ENCODE results near the gene VOPP1.
"Not testable (repeated sequence)": the region's sequence is repeated elsewhere in the genome, so short reads cannot be mapped to it uniquely, and the experiment has no call there.

The VOPP1 gene

DNA sequence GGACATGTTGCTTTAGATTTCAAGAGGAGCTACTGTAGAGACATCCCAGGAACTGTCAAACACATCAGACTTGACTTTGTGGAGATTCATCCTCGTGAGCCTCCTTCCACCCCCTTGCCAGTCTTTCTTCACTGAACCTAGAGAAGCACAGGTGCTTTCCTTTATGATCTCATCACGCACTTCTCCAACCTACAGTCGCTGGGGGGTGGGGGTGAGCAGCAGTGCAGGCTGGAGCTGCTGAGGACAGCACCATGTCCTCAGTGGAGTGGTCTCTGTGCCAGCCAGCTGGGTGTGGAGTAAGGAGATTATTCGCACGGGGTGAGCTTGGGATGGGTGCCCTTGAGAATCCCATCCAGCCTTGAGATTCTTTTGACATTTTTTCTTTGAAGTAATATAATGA is 88.1 kb downstream of the VOPP1 start:
- no peak for DNase-seq

DNA sequence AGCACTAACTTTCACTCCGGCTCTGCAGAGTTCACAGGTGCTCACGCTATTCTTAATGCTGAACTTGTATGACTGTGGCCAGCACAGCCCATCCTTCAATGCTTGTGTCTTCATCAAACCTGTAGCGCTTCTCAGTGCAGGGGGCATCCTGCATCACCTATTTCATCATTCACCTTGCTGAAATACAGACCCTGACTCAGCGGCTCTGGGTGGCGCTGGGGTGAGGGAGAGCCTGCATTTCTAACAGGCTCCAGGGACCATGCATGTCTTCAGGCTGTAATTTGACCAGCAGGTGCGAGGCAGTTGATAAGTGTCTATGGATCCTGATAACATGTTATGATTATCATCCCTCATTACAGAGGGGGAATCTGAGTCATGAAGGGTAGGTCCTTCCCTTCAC is 89.3 kb downstream of the VOPP1 start:
- DNase-seq, result no peak

DNA sequence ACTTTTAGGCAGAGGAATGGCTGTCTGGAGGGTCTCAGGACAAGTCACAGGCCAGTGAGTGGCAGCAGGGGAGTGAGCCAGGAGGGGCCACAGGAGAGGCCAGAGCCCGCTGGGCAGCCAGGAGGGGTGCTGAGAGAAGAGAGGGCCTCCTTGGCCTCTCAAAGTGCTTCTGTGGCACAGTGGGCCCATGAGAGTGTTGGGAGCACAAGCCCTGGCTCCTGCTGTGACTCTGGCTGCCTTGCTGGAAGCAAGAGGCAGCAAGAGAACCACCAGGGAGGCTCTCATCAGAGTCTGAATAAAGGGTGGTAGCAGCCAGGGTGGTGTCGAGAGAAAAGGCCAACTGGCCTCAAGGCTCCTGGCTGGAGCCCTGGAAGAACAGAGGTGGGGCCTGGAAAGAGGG is 91.1 kb downstream of the VOPP1 start:
- DNase-seq, result no peak

DNA sequence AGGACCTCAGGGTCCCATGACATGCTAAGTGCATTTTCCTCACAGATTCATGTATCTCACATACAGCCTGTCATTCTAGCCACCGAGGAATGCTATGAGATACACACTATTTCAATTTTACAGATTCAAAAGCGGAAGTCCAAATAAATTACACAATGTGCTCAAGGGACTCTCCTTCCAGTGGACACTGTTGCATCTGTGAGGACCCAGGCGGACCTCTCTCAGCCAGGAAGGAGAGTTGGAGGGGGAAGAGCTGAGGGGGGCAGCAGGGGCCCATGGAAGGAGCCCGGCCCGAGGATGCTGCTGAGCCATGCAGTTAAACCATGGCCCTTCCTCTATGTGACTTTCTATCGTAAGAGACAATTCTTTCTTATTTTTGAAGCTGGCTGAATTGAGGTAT is 93.6 kb downstream of the VOPP1 start:
- DNase-seq, result no peak

DNA sequence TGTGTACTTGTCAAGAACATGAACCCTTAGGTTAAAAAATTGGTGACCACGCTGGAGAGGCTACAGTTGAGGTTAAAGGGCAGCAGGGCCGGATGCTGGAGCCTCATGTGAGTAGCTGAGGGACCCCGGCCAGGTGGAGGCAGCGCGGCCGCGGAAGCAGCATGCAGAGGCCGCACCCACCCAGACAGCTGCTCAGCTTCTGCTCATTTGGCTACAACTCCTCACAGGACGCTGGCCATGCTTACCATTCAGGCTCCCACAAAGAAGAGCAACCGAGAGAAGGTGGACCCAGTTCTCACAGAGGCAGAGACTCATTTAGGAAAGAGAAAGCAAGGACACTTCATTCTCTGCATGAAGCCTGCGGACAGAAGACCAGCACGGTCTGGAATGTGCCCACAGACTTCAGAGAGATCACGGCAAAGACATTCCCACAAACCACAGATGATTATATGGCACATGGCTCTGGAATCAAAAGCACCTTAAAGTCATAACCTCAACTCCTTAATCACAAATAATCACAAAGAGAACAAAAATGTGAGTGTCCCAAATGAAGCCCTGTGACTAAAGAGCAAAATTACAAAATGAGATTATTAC is 94.4 kb downstream of the VOPP1 start:
- no peak for DNase-seq

DNA sequence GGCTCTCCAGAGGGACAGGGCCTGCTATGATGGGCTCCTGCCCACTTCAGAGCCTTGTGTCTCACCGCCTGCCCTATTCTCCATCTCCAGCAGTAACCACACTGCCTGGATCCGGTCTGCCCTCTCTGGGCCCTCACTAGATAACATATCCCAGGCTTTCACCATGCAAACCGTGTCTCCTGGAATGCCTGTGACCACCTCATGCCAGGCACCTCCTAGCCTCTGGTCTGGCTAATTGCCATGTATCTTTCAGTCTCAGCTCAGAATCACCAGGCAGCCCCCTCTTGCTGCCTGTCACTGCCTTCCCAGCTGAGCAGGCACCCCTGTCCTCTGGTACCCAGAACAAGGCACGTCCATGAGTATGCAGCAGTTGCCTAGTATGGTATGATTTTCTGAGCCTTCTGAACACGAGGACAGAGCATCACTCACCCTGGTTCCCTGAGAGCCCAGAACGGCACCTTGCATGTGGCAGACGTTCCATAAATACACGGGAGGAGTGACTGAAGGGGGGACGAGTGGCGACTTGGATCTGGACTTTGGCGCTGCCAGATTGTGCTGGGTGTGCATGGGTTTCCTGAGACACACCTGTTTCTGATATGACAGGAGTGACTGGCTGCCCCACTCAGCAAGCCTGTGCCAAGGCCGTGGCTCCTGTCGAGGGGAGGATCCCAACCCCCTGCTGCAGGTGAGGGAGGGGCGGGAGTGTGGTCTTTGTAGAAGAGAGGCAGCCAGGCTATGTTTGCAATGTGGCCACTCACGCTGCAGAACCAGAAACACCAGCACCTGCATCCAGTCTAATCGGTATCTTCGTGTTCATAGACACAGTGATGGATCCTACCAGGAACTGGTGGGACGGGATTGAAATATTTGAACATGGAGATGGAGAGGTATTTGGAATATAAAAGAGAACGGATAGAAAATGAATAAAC is 95.2 kb downstream of the VOPP1 start:
- DNase-seq, result no peak

DNA sequence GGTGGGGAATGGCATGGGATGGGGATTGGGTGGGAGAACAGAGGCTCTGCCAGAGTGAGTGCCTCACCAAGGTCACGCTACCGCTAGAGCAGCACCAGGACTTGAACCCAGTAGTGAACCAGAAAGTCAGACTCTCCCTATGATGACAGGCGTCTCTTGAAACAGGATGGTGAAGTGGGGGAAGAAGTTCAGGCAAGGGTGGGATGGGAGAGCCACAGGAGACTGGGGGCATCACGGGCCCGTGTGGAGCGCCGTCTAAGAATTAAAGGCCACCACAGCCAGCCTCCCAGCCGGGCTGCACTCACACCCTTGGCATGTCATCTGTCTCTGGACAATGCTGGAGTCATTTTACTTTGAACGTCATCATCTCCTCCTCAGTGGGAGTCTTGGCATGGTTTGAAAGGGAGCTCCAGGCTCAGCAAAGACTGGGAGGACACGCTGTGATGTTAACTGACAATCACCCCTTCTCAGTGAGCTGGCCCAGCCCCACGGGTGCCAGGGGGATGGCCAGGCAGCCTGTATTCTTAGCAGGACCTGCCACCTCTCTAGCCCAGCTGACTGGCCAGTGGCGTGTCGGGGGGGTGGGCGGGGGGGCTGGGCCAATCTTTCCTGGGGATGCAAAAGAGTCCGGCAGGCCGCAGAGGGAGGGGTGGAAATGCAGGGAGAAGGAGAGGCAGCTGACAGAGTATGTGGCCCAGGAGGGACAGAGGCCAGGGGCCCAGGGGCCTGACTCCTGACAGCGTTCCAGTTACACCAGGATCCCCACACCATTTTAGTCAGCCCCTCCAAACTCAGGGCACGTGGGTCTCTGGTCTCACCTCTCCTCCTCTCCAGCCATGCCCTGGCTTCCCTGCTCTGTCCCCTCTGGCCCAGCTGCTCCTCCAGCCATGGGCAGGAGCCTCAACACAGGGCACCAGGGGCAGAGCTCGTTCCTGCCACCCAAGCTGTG is 96.2 kb downstream of the VOPP1 start:
- DNase-seq, result no peak

DNA sequence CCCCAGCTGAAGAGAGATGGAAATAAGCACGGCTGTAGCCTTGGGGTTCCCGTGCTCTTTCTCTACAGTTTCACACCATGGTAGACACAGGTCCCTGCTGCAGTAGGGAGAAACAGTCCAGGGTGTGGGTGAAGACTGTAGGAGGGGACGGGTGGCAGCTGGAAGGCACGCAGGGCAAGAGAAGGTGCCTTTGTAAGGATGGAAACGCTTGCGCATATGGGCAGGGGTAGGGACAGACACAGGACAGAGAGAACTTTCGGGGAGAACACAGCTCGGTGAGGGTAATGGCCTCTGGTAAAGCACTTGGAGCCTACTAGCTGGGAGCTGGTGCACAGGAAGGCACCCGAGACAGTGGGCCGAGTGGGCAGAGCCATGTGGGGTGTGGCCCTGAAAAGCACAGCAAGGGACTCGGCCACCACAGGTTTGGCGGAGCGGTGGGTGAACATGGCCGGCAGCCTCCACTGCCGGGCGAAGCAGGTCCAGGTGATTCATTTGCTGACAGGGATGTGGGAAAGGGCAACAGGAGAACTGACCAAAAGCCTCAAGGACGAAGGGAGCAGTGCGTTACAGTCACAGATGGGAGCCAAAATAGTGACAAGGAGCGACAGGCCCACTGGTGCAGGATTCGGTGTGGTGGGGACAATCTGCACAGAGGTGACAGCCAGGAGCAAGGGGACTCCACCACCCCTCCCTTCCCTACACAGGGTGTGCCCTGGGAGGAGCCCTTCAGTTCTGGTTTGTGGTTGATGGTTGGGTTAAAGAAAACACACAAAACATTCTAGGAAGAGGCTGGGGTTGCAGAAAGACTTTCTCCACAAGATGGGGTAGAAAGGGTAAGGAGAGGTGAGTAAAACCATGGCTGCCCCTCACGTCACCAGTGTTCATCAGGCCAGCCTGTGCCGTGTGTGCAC is 97.1 kb downstream of the VOPP1 start:
- no peak for DNase-seq

DNA sequence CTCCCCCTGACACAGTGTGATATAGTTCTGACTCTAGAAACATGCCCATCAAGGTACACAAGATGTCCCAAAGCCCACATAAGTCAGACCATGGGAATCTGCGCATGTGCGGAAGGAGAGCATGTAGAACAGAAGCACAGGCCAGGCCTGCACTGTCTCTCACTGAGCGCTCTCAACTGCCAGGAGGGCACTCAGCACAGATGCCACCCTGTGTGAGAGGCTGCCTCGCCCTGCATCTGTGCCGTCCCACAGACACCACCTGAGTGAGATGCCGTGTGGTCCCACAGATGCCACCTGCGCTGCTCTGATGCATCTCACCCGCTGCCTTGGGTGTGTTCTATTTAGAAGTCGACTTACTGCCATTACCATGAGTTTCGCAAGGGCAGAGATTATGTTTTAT is 98.4 kb downstream of the VOPP1 start:
- DNase-seq, result no peak

DNA sequence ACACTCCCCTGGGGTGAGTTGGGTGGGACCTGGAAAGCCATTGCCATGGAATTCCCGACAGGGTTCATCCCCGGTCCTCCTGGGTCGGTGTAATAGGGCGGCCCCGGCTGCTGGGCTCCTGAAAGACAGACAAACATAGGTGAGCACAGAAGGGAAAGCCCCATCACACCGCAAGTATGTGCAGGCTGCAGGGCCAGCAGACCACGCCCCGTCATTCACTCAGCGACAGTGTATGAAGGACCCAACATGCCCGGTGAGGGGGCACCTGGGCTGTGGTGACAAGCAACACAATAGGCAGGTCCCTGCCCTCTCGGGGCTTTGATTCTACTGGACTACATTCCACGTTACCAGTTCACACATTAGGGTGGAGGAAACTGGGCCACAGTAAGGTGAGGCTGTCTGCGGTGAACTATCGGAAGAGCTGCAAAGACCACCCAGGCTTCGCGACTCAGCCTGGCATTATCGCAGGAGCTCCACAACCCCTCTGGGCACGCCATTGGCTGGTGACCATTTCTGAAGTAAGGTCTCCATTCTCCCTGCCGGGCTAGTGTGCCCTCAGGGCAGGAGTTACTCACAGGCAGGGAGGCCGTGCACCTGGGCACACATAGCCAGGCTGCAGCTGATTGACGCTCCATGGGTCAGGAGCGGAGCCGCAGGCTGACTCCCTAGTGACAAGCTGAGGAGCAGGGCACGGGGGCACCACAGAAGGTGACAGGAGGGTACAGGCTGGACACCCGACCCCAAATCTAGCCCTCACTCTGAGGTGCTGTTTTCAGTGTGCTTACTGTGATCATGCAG is 99.2 kb downstream of the VOPP1 start:
- no peak for DNase-seq

DNA sequence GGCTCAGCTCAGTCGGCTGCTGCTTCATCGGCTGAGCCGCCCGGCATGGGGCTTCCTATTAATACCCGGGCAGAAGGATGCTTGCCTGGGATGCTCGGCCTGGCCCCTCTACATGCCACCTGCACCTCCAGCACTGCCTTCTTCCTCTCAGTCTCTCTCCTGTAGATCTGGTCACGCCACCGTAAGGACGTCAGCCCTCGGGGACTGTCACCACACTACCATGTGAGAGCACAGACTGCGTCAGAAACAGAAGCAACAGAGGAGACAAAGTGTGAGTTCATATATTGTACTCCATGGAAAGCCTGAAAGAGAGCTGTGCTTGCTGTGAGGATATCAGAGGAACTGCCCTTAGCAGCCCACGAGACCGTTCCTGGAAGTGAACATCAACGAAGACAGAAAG is 99.9 kb downstream of the VOPP1 start:
- not testable (repeated sequence) for DNase-seq

DNA sequence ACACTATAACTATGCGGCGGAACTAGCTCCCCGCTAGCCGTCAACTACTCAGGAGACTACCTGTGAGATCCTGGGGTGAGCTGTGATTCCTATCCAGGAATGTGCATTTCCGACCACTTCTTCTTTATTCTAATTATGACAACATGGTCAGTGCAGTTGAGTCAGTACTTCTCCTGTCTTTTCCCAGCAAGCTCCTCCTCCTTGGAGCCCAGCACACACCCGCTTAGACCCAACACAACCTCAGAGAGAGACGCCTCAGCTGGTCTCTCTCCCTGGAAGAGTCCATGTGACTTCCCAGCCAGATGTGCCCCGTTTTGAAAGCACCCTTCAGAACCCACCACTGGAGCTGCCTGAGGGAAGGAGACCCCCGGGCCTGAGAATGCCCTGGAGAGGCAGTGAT is 100.7 kb downstream of the VOPP1 start:
- not testable (repeated sequence) for DNase-seq

DNA sequence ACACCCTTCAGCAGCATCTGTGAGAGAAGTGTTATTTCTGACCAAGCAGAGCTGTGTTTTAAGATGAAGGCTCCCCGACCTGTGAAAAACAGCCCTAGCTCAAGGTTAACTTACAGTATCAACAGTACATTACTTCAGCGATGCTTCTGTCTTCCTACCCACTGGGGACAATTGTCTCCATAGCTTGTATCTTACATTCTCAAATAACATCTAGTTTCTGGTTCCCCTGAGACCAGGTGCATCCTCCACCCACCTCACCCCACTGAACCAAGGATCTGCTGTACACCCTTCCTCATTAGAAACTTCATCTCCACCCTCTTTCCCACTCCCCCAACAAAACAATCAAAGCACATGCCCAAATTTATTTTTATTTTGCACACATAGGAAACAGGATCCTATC is 102.0 kb downstream of the VOPP1 start:
- no peak for DNase-seq

DNA sequence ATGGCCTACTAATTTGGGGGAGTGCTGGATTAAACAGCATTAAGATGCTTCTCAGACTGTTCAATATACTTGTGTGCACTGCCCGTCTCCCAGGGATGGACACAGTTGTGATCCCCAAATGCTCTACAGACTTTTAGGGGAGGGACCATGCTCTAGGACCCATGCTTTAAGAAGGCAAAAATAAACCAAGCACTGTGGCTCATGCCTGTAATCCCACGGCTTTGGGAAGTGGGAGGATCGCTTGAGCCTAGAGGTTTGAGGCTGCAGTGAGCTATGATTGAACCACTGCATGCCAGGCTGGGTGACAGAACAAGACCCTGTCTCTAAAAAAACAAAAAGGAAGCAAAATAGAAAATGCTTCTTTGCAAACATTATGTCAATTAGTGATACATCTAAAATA is 102.6 kb downstream of the VOPP1 start:
- no peak for DNase-seq

DNA sequence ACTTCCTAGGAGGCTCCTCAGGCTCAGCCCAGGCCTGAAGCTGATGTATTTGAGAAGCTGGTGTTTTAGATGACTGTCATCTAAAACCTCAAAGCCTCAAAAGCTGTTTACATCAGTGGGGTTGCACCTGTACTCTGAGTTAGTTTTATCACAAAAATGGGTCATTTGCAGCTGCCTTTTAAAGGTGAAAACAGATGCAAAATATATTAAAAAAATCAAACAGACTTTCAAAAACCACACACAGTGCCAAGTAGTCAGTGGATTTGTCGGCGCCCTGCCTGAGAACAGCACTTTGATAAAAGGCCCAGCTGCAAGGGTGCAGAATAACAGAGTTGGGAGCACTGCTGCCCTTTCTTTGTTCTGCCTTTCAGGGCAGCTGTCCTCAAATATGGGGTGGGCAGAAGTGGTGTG is 103.0 kb downstream of the VOPP1 start:
- DNase-seq, result peak in 1 of 4 experiments; percentile 21

DNA sequence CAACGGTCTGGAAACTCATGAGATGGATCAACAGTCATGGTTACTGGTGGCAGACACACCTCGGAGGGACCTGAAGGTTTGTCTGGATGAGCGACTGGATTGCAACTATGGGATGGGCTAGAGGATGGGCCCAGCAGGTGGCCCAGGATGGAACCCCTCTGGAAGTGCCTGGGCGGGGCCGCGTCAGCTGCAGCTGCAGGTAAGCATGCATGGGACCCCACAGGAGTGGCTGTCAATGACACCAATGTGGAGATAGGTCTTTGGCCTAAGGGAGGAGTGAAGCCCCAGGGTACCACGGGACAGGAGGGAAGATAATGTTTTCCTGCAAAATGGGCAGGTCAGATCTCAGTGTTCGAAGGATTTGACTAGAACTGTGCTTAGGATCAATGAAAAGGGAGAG is 103.8 kb downstream of the VOPP1 start:
- no peak for DNase-seq

DNA sequence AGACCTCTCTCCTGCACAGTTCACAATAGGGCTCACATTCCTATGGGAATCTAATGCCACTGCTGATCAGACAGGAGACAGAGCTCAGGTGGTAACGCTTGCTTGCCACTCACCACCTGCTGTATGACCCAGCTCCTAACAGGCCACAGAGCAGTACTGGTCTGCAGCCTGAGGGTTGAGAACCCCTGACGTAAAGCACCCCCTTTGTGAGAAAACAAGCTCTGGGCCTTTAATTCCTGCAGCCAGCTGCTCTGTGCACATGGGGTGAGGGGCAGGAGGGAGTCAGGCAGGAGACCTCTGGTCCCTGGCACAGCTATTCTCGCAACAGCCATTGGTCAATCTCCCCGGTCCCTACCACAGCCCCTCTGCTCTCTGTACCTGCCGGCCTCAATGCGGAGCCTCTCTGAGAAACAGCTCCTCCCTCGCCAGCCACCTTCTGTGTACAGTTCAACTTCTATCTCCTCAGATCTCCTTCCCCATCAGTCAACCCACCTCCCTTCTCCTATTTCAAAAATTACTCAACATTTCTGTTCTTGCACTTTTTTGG is 105.2 kb downstream of the VOPP1 start:
- no peak for DNase-seq

DNA sequence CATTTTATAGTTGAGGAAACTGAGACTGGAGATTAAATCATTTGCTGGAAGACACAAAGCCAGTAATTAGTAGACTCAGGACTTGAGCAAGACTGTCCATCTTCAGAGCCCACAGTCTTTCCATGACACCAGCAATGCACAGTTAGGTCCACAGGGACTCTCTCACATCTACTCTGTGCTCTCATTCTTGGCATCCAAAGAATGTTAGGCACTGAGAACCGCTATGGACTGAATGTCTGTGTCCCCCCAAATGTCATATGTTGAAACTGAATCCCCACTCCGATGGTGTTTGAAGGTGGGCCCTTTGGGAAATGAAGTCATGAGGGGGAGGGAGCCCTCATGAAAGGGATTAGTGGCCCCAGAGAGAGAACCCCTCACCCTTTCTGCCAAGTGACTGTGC is 106.6 kb downstream of the VOPP1 start:
- no peak for DNase-seq

DNA sequence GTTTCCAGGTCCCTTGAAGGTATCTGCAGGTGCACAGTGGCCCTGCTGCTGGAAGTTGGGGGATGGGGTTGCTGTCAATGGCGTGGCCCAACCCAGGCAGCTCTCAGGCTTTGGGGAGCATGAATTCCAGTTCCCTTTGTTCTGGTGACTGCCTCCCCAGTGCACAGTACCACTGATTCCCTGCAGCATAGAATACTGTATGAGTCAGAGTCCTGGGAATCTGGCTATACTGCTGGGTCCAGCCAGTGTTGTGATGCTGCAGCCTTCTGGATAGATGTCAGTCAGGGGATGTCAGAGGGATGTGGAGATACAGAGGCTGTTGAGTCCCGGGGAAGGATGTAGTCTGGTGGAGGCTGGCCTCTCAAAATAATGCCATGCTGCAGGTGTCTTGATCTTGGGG is 107.9 kb downstream of the VOPP1 start:
- DNase-seq, result no peak

DNA sequence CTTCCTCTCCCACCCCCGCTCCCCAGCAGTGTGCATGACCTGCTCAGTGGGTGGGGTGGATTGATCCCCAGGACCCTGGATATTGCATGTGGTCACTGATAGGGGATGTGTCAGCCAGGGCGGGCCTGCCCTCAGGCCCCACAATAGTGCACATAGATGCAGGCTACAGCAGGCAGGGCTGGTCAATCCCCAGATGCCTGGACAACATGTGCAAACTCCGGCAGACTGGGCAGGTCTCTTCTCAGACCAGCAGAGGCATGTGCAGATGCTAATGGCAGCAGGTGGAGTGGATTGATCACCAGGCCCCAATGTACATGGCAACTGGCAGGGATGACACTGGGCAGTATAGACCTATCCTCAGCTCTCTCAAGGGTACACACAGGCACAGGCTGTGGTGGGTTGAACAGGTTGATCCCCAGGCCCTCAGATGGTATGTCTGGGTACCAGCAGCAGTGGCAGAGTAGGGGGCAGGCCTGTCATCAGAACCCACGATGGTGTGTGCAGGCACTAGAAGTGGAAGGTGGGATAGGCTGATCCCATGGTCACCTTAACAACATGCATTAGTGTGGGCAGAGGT is 108.5 kb downstream of the VOPP1 start:
- DNase-seq, result no peak

DNA sequence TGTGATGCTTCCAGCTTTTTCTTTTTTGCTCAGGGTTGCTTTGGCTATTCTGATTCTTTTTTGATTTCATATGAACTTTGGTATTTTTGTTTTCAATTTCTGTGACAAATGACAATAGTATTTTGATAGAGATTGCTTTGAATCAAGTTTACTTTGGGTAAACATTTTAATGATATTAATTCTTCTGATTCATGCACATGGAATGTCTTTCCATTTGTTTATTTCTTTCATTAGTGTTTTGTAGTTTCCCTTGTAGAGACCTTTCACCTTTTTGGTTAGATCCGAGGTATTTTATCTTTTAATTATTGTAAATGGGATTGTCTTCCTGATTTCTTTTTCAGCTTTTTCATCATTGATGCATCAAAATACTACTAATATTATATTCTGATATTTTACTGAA is 114.0 kb downstream of the VOPP1 start:
- no peak for DNase-seq

Measured in activated naive CD4-positive, alpha-beta T cell (primary cell).